ENCODE measurements around the gene DZIP1L. TPM values are rescaled to one million over a fixed set of nuclear protein-coding genes. Genes with fewer than 3 reads are reported as not detected.

DZIP1L gene
- total RNA-seq, 4 donors from 2014 or later = 10.3 to 15.8 (median 12.6) TPM

GRCh38 chr3:138043266-138044029 lies 72.0 kb downstream of the DZIP1L start:
- TF ChIP-seq EP300 (IDR thresholded peaks at IDR 0.05) (no peak), POLR2A (IDR thresholded peaks at IDR 0.05; ENCODE audit: low read depth) (no peak), POLR2AphosphoS5 (IDR thresholded peaks at IDR 0.05) (no peak)
- TF ChIP-seq, protein P1, sequence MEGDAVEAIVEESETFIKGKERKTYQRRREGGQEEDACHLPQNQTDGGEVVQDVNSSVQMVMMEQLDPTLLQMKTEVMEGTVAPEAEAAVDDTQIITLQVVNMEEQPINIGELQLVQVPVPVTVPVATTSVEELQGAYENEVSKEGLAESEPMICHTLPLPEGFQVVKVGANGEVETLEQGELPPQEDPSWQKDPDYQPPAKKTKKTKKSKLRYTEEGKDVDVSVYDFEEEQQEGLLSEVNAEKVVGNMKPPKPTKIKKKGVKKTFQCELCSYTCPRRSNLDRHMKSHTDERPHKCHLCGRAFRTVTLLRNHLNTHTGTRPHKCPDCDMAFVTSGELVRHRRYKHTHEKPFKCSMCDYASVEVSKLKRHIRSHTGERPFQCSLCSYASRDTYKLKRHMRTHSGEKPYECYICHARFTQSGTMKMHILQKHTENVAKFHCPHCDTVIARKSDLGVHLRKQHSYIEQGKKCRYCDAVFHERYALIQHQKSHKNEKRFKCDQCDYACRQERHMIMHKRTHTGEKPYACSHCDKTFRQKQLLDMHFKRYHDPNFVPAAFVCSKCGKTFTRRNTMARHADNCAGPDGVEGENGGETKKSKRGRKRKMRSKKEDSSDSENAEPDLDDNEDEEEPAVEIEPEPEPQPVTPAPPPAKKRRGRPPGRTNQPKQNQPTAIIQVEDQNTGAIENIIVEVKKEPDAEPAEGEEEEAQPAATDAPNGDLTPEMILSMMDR (IDR thresholded peaks at IDR 0.05) = no peak
- Histone ChIP-seq H3K27ac (replicated peaks in 1 of 4) (no peak overlapping the region), H3K36me3 (peaks cover 0 to 7% (median 0%) of the 10 kb centered on the region in 4 donors), H3K4me3 (no peak overlapping the region), H3K9me3 (no peaks in the 10 kb centered on the region), H3K27me3 (no peaks in the 10 kb centered on the region), H3K4me1 (peaks cover 0 to 10% (median 5%) of the 10 kb centered on the region in 4 donors)
- intact Hi-C loops (cut with DNase I) = no loop called here
- WGBS = 69% methylated on average over 3 of the region's 3 CpGs
- DNase-seq (ENCODE audit: extremely low spot score) = no peak

GRCh38 chr3:138042043-138042442 lies 73.4 kb downstream of the DZIP1L start:
- no peak for DNase-seq (ENCODE audit: extremely low spot score)
- H3K27ac ChIP-seq (replicated peaks in 1 of 4) = no peak overlapping the region
- TF ChIP-seq POLR2A (IDR thresholded peaks at IDR 0.05; ENCODE audit: low read depth) (no peak), POLR2AphosphoS5 (IDR thresholded peaks at IDR 0.05) (no peak), EP300 (IDR thresholded peaks at IDR 0.05) (no peak)
- TF ChIP-seq, protein P1 (IDR thresholded peaks at IDR 0.05) = no peak
- no peaks in the 10 kb centered on the region for H3K9me3 ChIP-seq
- peaks cover 0 to under 1% (median 0%) of the 10 kb centered on the region in 4 donors for H3K36me3 ChIP-seq
- H3K4me1 ChIP-seq = peaks cover 0 to 10% (median 5%) of the 10 kb centered on the region in 4 donors
- no peaks in the 10 kb centered on the region for H3K27me3 ChIP-seq
- intact Hi-C loops (cut with DNase I) = no loop called here
- H3K4me3 ChIP-seq = no peak overlapping the region
- WGBS = 92% methylated on average over 2 of the region's 2 CpGs

DNA sequence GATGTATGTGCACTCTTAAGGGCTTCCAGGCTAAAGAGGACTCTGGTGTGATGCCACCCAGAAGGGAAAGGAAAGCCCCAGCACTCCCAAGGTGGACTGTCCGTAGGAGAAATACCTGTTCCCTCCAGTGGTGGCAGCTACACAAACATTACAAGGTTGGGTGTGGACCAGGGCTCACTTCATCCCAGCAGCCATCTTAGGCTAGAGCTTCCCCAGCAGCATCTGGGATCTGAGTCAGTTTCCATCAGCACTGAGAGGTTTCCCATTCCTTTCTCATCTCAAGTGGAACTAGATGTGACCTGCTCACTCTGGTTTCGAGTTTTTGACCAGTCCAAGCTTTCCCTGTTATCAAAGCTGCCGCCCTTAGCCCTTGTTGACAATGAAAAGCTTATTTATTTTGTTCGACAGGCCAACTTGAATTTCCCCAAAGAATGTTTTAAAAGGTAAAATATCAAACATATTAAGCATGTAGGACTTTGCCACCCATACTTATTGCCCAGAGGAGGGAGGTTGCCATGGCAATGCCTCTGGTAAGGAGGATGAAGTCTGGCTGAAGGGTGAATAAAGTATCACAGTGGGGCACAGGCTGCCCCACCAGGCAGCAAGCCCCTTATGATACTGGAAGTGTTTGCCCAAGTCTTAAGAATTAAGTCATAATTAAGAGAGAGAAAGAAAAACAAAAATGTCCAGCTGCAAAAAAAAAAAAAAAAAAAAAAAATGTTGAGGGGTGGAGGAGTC lies 76.5 kb downstream of the DZIP1L start:
- TF ChIP-seq POLR2AphosphoS5 (IDR thresholded peaks at IDR 0.05) (no peak), POLR2A (IDR thresholded peaks at IDR 0.05; ENCODE audit: low read depth) (no peak), EP300 (IDR thresholded peaks at IDR 0.05) (no peak)
- TF ChIP-seq, protein P1 (IDR thresholded peaks at IDR 0.05) = no peak
- Histone ChIP-seq H3K27ac (replicated peaks in 1 of 4) (no peak overlapping the region), H3K4me3 (no peak overlapping the region), H3K9me3 (no peaks in the 10 kb centered on the region), H3K36me3 (peaks cover 0 to 5% (median 0%) of the 10 kb centered on the region in 4 donors), H3K27me3 (no peaks in the 10 kb centered on the region), H3K4me1 (peaks cover 0 to 10% (median 5%) of the 10 kb centered on the region in 4 donors)
- intact Hi-C loops (cut with DNase I) = no loop called here
- DNase-seq (ENCODE audit: extremely low spot score) = no peak
- WGBS = 98% methylated on average over 4 of the region's 4 CpGs

DNA sequence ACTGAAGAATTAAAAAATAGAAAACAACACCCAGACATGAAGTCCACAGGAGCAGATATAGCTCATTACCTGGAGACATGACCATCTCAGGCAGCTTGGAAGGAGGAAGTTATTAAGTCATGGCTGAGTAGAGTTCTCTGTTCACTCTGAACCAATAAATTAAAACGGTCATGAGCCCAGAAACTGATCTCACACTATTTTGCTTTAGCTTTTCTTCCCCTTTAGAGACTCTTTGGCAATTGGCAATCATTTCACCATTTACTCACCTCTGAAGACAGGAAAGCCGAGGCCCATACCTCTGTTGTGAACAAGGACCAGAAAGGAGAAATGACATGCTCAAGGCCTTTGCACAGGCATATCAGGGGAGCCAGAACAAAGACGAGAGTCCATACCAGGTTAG lies 78.8 kb downstream of the DZIP1L start:
- DNase-seq (ENCODE audit: extremely low spot score) = no peak
- Histone ChIP-seq H3K4me3 (no peak overlapping the region), H3K4me1 (no peaks in the 10 kb centered on the region), H3K9me3 (no peaks in the 10 kb centered on the region), H3K27ac (replicated peaks in 1 of 4) (no peak overlapping the region), H3K27me3 (no peaks in the 10 kb centered on the region), H3K36me3 (peaks cover 0 to 6% (median 0%) of the 10 kb centered on the region in 4 donors)
- intact Hi-C loops (cut with DNase I) = no loop called here
- 96% methylated on average over 3 of the region's 3 CpGs for WGBS
- TF ChIP-seq POLR2AphosphoS5 (IDR thresholded peaks at IDR 0.05) = no peak

GRCh38 chr3:138034918-138035317 lies 80.5 kb downstream of the DZIP1L start:
- Histone ChIP-seq H3K36me3 (peaks cover 0 to 22% (median 0%) of the 10 kb centered on the region in 4 donors), H3K27me3 (no peaks in the 10 kb centered on the region), H3K4me3 (no peak overlapping the region), H3K9me3 (no peaks in the 10 kb centered on the region), H3K4me1 (no peaks in the 10 kb centered on the region), H3K27ac (replicated peaks in 1 of 4) (no peak overlapping the region)
- TF ChIP-seq POLR2A (IDR thresholded peaks at IDR 0.05; ENCODE audit: low read depth) (no peak), EP300 (IDR thresholded peaks at IDR 0.05) (no peak)
- TF ChIP-seq, protein P1 (IDR thresholded peaks at IDR 0.05) = no peak
- intact Hi-C loops (cut with DNase I) = no loop called here
- WGBS = 91% methylated on average over 1 of the region's 1 CpG
- DNase-seq (ENCODE audit: extremely low spot score) = no peak
